ENCODE data around the gene NMNAT2.

Gene NMNAT2

GRCh38 chr1:183222909-183223308 lies 195.3 kb downstream of the NMNAT2 start:
- no peaks in the 10 kb centered on the region for H3K36me3 ChIP-seq (ENCODE audit: insufficient read depth, low read length)
- peaks cover 14% of the 10 kb centered on the region for H3K4me1 ChIP-seq (ENCODE audit: insufficient read depth, low read length)
- H3K9ac ChIP-seq (ENCODE audit: low read depth, low read length), result no peak overlapping the region
- H3K9me3 ChIP-seq (ENCODE audit: control insufficient read depth, insufficient read depth, low read length), result no peaks in the 10 kb centered on the region

- Histone ChIP-seq H3K4me1 (ENCODE audit: insufficient read depth, low read length) (peaks cover 8% of the 10 kb centered on the region), H3K36me3 (ENCODE audit: insufficient read depth, low read length) (no peaks in the 10 kb centered on the region; the same call in 1 of the 2 replicates), H3K9me3 (ENCODE audit: control insufficient read depth, insufficient read depth, low read length) (no peaks in the 10 kb centered on the region), H3K9ac (ENCODE audit: low read depth, low read length) (no peak overlapping the region)
Measured at GRCh38 chr1:183219616-183220009, 198.6 kb downstream of the NMNAT2 start.

GRCh38 chr1:183218971-183219615 lies 199.1 kb downstream of the NMNAT2 start:
- Histone ChIP-seq H3K9ac (ENCODE audit: low read depth, low read length) (no peak overlapping the region), H3K4me1 (ENCODE audit: insufficient read depth, low read length) (peaks cover 8% of the 10 kb centered on the region), H3K9me3 (ENCODE audit: control insufficient read depth, insufficient read depth, low read length) (no peaks in the 10 kb centered on the region), H3K36me3 (ENCODE audit: insufficient read depth, low read length) (no peaks in the 10 kb centered on the region; the same call in 1 of the 2 replicates)

GRCh38 chr1:183218027-183218618 lies 200.1 kb downstream of the NMNAT2 start:
- no peaks in the 10 kb centered on the region; the same call in 1 of the 2 replicates for H3K36me3 ChIP-seq (ENCODE audit: insufficient read depth, low read length)
- H3K9ac ChIP-seq (ENCODE audit: low read depth, low read length), result no peak overlapping the region
- no peaks in the 10 kb centered on the region for H3K9me3 ChIP-seq (ENCODE audit: control insufficient read depth, insufficient read depth, low read length)
- H3K4me1 ChIP-seq (ENCODE audit: insufficient read depth, low read length), result peaks cover 8% of the 10 kb centered on the region

GRCh38 chr1:183215936-183216335 lies 202.2 kb downstream of the NMNAT2 start:
- H3K9me3 ChIP-seq (ENCODE audit: control insufficient read depth, insufficient read depth, low read length), result no peaks in the 10 kb centered on the region
- no peak overlapping the region for H3K9ac ChIP-seq (ENCODE audit: low read depth, low read length)
- H3K4me1 ChIP-seq (ENCODE audit: insufficient read depth, low read length), result peaks cover 8% of the 10 kb centered on the region
- no peaks in the 10 kb centered on the region; the same call in 1 of the 2 replicates for H3K36me3 ChIP-seq (ENCODE audit: insufficient read depth, low read length)

- H3K9me3 ChIP-seq (ENCODE audit: control insufficient read depth, insufficient read depth, low read length), result no peaks in the 10 kb centered on the region
- no peaks in the 10 kb centered on the region; the same call in 1 of the 2 replicates for H3K36me3 ChIP-seq (ENCODE audit: insufficient read depth, low read length)
- H3K9ac ChIP-seq (ENCODE audit: low read depth, low read length), result no peak overlapping the region
- H3K4me1 ChIP-seq (ENCODE audit: insufficient read depth, low read length), result peaks cover 8% of the 10 kb centered on the region
Measured at GRCh38 chr1:183215076-183215720, 203.0 kb downstream of the NMNAT2 start.

GRCh38 chr1:183214021-183214970 lies 203.9 kb downstream of the NMNAT2 start:
- Histone ChIP-seq H3K4me1 (ENCODE audit: insufficient read depth, low read length) (peaks cover 8% of the 10 kb centered on the region), H3K9ac (ENCODE audit: low read depth, low read length) (no peak overlapping the region), H3K9me3 (ENCODE audit: control insufficient read depth, insufficient read depth, low read length) (no peaks in the 10 kb centered on the region), H3K36me3 (ENCODE audit: insufficient read depth, low read length) (no peaks in the 10 kb centered on the region; the same call in 1 of the 2 replicates)

GRCh38 chr1:183212870-183213269 lies 205.3 kb downstream of the NMNAT2 start:
- Histone ChIP-seq H3K4me1 (ENCODE audit: insufficient read depth, low read length) (no peaks in the 10 kb centered on the region), H3K9ac (ENCODE audit: low read depth, low read length) (no peak overlapping the region), H3K9me3 (ENCODE audit: control insufficient read depth, insufficient read depth, low read length) (no peaks in the 10 kb centered on the region), H3K36me3 (ENCODE audit: insufficient read depth, low read length) (no peaks in the 10 kb centered on the region; the same call in 1 of the 2 replicates)

GRCh38 chr1:183210681-183211080 lies 207.5 kb downstream of the NMNAT2 start:
- Histone ChIP-seq H3K9ac (ENCODE audit: low read depth, low read length) (no peak overlapping the region), H3K9me3 (ENCODE audit: control insufficient read depth, insufficient read depth, low read length) (no peaks in the 10 kb centered on the region), H3K36me3 (ENCODE audit: insufficient read depth, low read length) (no peaks in the 10 kb centered on the region), H3K4me1 (ENCODE audit: insufficient read depth, low read length) (no peaks in the 10 kb centered on the region)

- no peaks in the 10 kb centered on the region for H3K36me3 ChIP-seq (ENCODE audit: insufficient read depth, low read length)
Measured at GRCh38 chr1:183209533-183210158, 208.5 kb downstream of the NMNAT2 start.

GRCh38 chr1:183206538-183207122 lies 211.6 kb downstream of the NMNAT2 start:
- no peaks in the 10 kb centered on the region for H3K9me3 ChIP-seq (ENCODE audit: control insufficient read depth, insufficient read depth, low read length)
- no peak overlapping the region for H3K9ac ChIP-seq (ENCODE audit: low read depth, low read length)
- H3K4me1 ChIP-seq (ENCODE audit: insufficient read depth, low read length), result no peaks in the 10 kb centered on the region; the same call in 1 of the 2 replicates
- no peaks in the 10 kb centered on the region for H3K36me3 ChIP-seq (ENCODE audit: insufficient read depth, low read length)

More at GRCh38 chr1:183209533-183210158, 208.5 kb downstream of the NMNAT2 start:
- no peaks in the 10 kb centered on the region for H3K9me3 ChIP-seq (ENCODE audit: control insufficient read depth, insufficient read depth, low read length)
- no peak overlapping the region for H3K9ac ChIP-seq (ENCODE audit: low read depth, low read length)
- H3K4me1 ChIP-seq (ENCODE audit: insufficient read depth, low read length), result no peaks in the 10 kb centered on the region

- Histone ChIP-seq H3K4me1 (ENCODE audit: insufficient read depth, low read length) (no peaks in the 10 kb centered on the region; the same call in 1 of the 2 replicates), H3K36me3 (ENCODE audit: insufficient read depth, low read length) (no peaks in the 10 kb centered on the region), H3K9me3 (ENCODE audit: control insufficient read depth, insufficient read depth, low read length) (no peaks in the 10 kb centered on the region), H3K9ac (ENCODE audit: low read depth, low read length) (no peak overlapping the region)
Measured at GRCh38 chr1:183205196-183205781, 212.9 kb downstream of the NMNAT2 start.

- Histone ChIP-seq H3K9ac (ENCODE audit: low read depth, low read length) (no peak overlapping the region), H3K9me3 (ENCODE audit: control insufficient read depth, insufficient read depth, low read length) (no peaks in the 10 kb centered on the region), H3K36me3 (ENCODE audit: insufficient read depth, low read length) (no peaks in the 10 kb centered on the region), H3K4me1 (ENCODE audit: insufficient read depth, low read length) (peaks cover 2% of the 10 kb centered on the region; the same call in 1 of the 2 replicates)
Measured at GRCh38 chr1:183203094-183203493, 215.1 kb downstream of the NMNAT2 start.
